HG03432 (cell line): ENCODE data around the gene ZNF407.

Experiments
- ATAC-seq: cut with Tn5 transposase; IDR thresholded peaks from one replicate; pipeline ENCODE4 v1.9.1; 2021; ENCODE audit warnings: mild to moderate bottlenecking, moderate library complexity; ENCODE audit not compliant: unreplicated experiment

Gene ZNF407

DNA sequence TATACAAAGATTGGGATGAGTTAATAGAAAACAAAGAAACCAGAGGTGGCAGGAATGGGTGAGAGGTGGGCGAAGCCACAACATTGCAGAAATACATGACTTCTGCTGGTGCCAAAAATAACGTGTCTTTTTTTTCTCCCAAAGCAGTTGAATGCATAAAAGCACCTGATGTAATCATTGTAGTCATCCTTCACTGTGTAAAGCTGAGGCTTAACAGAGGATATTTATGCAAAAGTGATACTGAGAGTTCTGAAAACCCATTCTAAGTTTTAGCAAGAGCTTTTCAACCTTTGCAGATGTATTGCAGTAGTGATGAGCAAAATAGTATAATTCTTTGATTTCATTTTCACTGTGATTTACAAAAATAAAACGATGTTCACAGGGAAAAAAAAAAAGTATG lies 438.3 kb downstream of the ZNF407 start:
- no peak for ATAC-seq

- ATAC-seq = no peak
These were observed 439.4 kb downstream of the ZNF407 start for GRCh38 chr18:75036917-75037688.

DNA sequence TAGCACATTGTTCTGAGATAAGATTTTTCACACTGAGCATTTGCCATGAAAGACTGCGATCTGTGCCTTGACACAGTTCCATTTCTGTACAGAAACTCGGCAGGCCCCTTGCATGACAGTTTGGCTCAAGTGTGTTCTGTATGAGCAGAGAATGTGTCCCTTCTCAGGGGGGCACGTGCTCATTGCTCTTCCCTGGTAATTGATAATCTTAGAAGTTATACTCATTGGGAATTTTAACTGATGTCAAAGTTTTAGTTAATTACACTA lies 440.0 kb downstream of the ZNF407 start:
- ATAC-seq = no peak

DNA sequence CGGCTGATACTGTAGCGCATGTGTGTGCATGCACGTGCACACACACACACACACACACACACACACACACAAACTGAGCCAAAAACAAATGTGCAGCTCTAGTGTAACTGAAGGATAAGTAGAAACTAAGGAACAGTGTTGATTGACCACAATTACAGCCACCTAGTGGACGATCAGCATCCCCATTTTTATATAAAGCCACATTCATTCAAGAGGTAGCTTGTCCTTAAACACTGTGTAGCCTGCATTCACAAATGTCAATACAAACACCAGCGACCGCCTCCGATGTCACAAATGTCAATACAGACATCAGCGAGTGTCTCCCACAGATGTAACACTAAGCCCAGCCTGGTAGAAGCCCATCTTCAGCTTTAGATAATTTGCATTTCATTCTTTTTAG lies 443.9 kb downstream of the ZNF407 start:
- ATAC-seq = no peak

- ATAC-seq = no peak
These were observed 445.8 kb downstream of the ZNF407 start for GRCh38 chr18:75043478-75043877.

- ATAC-seq = no peak
These were observed 446.6 kb downstream of the ZNF407 start for GRCh38 chr18:75044296-75044695.

DNA sequence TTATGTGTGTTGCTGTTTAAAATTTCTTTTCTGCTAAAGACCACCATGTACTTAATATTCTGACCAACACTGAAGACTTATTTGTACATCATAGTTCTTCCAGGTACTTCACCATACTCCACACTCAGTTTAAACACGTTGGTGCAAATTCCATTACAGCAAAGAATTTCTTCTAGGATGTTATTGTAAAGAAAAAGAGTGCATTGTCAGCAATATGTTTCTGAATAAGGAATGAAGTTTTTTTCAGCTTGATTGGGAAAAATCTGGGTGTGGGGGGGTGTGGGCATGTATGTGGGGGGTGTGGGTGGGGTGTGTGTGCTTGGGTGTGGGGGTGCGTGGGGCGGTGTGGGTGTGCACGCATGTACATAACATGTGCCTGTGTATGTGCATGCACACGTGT lies 447.1 kb downstream of the ZNF407 start:
- no peak for ATAC-seq

GRCh38 chr18:75045272-75045671 lies 447.6 kb downstream of the ZNF407 start:
- no peak for ATAC-seq

- ATAC-seq = no peak
These were observed 449.7 kb downstream of the ZNF407 start for GRCh38 chr18:75047240-75047961.

DNA sequence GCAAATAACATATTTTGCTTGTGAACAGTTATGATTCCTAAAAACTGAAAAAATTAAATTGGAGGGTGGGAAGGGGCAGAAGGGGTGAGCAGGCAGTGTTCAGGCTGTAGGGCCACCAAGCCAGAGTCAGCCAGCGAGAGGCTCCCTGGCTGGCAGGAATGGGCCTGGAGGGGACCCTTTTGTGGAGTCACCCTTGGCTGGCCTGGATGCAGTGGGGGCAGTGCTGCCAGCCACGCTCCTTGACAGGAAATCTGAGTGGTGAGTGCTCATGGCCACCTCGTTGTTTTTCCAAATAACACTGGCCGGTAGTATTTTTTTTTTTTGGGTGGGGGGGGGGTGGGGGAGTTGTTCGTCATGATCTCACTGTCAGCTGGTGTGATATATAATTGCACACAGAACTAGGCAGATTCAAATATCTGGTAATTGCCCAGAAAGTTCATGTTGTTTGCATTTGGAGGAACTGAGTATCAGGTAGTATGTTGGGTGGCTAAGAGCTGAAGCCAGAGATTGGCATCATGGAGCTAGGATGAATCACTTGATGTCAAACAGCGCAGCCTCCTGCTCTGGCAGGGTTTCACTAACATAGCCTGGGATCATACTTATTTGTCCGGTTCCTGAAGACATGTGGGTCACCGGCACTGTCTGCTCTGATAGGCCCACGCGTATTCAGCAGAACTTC lies 451.2 kb downstream of the ZNF407 start:
- no peak for ATAC-seq

DNA sequence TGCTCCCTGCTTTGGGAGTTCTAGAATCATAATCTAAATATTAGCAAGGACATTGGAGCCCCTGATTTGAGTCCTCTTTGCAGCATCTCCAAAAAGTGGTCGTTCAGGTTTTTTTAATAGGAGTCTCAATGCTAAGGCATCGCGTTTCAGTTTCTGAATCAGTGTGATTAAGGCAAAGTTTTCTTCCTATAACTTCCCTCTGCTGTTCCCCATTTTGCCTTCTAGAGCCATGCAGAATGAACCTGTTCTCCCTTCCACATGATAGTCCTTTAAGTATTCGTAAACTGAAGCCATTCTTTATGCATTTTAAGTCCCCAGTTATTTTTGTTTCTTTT lies 451.8 kb downstream of the ZNF407 start:
- no peak for ATAC-seq

GRCh38 chr18:75051757-75052156 lies 454.1 kb downstream of the ZNF407 start:
- ATAC-seq = no peak

GRCh38 chr18:75052475-75052874 lies 454.8 kb downstream of the ZNF407 start:
- no peak for ATAC-seq

DNA sequence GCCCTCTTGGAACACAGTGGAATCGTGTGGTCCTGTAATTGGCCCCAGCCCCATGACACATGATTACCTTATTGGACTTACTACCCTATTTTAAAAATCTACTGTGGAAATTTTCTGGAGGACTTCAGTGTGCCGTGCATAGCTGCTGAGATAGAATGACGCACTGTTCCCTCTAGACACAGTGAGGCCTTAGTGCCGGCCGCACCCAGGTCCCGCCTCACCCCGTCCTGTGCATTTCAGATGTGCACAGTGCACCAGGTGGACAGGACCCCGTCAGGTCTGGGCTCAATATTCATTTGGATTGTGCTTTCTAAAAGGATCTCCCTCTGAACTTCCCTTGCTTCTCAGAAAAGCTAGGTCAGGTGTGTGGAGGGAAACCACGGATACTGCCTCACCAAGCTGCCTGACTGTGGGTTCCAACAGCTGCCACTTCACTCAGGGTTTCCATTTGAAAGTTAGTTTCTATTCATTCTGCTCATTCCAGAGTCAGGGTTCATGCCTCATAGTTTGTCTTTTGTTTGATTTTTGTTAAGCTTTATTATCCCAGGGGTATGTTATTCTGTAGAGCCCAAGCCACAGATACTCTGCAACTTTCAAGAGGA lies 455.5 kb downstream of the ZNF407 start:
- no peak for ATAC-seq

GRCh38 chr18:75054046-75054445 lies 456.4 kb downstream of the ZNF407 start:
- ATAC-seq = no peak

DNA sequence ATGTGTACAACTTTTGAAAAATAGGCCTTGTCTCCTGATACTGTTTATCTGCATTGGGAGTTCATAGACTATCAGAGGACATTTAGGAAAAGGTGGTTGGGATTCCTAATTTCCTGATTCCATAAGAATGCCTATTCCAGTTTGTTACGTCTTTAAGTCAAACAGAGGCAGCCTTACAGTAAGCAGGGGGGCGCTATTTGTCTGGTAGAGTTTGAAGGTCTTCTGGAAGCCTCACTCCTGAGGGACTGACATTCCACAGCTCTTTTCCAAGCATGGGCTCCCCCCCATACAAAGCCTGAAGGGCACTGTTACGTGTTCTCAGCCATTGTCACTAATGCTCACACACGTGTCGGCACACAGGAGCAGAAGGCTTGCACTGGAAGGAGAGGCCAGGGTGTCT lies 456.9 kb downstream of the ZNF407 start:
- ATAC-seq = no peak

- no peak for ATAC-seq
These were observed 459.7 kb downstream of the ZNF407 start for GRCh38 chr18:75057169-75057960.

DNA sequence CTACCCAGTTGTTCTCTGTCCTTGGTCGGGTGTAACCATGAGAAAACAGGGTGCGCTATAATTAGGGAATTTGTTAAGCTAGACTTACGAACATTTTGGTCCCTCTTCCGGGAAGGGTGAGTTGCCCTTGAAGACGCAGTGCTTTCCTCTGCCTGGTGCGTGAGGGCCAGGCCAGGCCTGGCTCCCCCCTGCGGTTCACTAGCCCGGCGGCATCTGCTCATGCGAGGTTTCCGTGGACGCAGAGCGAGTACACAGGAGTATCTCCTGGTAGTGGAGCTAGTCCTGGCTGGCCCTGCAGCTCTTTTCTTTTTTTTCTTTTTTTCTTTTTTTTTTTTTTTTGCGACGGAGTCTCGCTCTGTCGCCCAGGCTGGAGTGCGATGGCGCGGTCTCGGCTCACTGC lies 462.5 kb downstream of the ZNF407 start:
- ATAC-seq = no peak

DNA sequence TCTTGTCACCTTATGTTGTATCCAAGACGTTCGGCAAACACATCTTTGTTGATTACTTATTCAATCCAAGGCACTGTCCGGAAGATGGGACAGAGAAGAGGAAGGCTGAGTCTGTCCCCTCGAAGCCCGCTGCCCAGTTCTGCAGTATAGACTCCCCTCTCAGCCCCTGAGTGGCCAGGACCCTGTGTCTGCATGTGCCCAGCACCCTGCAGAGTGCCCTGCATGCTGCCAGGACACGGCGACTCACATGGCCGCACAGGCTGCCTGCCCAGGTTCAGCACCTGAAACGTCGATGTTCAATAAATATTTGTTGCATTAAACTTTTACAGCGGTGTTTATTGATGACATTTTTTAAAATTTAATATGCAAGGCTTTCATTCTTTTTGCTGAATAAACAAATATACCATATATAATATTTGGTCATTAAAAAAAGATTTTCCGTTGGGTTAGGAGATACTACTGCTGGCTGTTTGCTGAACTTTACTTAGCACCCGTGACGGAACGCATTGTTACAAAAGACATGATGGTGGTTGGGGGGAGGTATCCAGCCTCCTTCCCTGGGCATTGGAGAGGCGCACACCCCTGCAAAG lies 464.7 kb downstream of the ZNF407 start:
- no peak for ATAC-seq

DNA sequence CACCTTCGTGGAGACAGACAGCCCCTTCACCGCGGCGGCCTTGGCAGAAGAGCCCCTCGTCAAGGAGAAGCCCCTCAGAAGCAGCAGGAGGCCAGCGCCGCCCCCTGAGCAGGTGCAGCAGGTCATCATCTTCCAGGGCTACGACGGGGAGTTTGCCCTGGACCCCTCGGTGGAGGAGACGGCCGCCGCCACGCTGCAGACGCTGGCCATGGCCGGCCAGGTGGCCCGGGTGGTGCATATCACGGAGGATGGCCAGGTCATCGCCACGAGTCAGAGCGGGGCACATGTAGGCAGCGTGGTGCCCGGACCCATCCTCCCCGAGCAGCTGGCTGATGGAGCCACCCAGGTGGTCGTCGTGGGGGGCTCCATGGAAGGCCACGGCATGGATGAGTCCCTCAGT lies 465.5 kb downstream of the ZNF407 start:
- ATAC-seq = no peak
